Osteoblast (primary cell): ENCODE measurements around the gene TAL2. TPM values are rescaled to one million over a fixed set of nuclear protein-coding genes. Genes with fewer than 3 reads are reported as not detected.

Experiments
- DNase-seq: peaks from one replicate; pipeline ENCODE4 v3.0.0; 2011; ENCODE audit warnings: low spot score, mixed read lengths; ENCODE audit not compliant: insufficient read length; ENCODE audit errors: missing footprints
- H2AFZ ChIP-seq: 2 replicates; pipeline ENCODE4 v1.6.0; 2011; ENCODE audit warnings: mild to moderate bottlenecking, low read length
- H3K27ac ChIP-seq: 2 replicates; pipeline ENCODE4 v1.5.1; 2011; ENCODE audit warnings: mild to moderate bottlenecking, low read depth, low read length, moderate library complexity
- H3K27me3 ChIP-seq: 2 replicates; pipeline ENCODE4 v1.6.0; 2012; ENCODE audit warnings: mild to moderate bottlenecking, control low read depth, inconsistent platforms, low read length, moderate library complexity; ENCODE audit not compliant: insufficient read depth
- H3K36me3 ChIP-seq: 2 replicates; pipeline ENCODE4 v1.5.1; 2011; ENCODE audit warnings: mild to moderate bottlenecking, low read length, control low read depth, moderate library complexity; ENCODE audit not compliant: insufficient read depth
- H3K4me1 ChIP-seq: 2 replicates; pipeline ENCODE4 v1.5.1; 2011; ENCODE audit warnings: mild to moderate bottlenecking, low read length, control low read depth, moderate library complexity; ENCODE audit not compliant: insufficient read depth
- H3K4me2 ChIP-seq: 2 replicates; pipeline ENCODE4 v1.6.0; 2011; ENCODE audit warnings: mild to moderate bottlenecking, low read length; ENCODE audit not compliant: insufficient read depth
- H3K4me3 ChIP-seq: fragments of 200-600 bp; sonication (generic); 3 replicates; pipeline ENCODE4 v1.5.1; 2012; ENCODE audit warnings: mild to moderate bottlenecking, low read length, inconsistent platforms; ENCODE audit not compliant: insufficient read depth
- H3K79me2 ChIP-seq: 2 replicates; pipeline ENCODE4 v1.6.0; 2012; ENCODE audit warnings: mild to moderate bottlenecking, low read length, control low read depth, inconsistent platforms; ENCODE audit not compliant: insufficient read depth
- H3K9me3 ChIP-seq: 2 replicates; pipeline ENCODE4 v1.5.1; 2011; ENCODE audit warnings: low read depth, low read length, control low read depth
- H4K20me1 ChIP-seq: 2 replicates; pipeline ENCODE4 v1.6.0; 2012; ENCODE audit warnings: mild to moderate bottlenecking, low read length, control low read depth; ENCODE audit not compliant: insufficient read depth
- total RNA-seq: library from RNA; depleted of rRNA; stranded (reverse); fragments of >200 nt; gene quantifications from 2 replicates; pipeline ENCODE4 v1.2.3, GENCODE V29; 2012
- TF ChIP-seq, protein P1 (sequence below): IDR thresholded peaks from 2 replicates; pipeline ENCODE4 v1.5.1; 2011; ENCODE audit warnings: mild to moderate bottlenecking, low read depth, low read length, moderate library complexity; ENCODE audit errors: extremely low read depth

The TAL2 gene
- total RNA-seq, 1 donor, result 0.36 TPM

DNA sequence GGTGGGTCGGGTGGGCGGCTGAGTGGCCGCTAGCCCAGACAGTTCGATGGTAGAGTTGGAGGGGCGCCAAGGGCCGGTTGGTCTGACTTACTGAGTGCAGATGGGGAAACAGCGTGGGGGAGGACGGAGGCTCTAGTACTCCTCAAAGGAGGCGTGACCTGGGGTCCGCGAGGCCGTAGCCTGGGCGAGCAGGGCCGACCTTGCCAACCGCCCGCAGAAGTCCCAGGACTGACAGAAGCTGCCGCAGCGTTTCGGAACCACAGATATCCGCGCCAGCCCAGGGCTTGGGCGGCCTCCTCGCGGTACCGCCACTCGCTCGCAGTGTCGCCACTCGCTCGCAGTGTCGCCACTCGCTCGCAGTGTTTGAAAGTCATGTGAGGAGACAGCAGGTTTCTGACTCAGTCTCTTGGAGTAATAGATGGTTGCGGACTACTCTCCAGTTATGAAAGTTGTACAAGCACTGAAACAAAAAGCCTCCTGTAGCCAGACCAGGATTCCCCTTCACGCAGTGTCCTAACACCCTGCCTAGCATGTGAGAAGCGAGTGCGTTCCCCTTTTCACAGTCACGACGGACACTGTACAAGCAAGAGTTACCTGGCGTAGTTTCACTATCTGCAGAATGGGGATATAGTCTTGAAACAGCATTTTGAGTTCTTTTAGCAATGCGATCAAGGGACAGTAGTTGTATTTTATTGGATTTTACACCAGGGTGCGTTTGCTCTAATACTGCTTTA, 32.8 kb downstream of the TAL2 start:
- TF ChIP-seq, protein P1, sequence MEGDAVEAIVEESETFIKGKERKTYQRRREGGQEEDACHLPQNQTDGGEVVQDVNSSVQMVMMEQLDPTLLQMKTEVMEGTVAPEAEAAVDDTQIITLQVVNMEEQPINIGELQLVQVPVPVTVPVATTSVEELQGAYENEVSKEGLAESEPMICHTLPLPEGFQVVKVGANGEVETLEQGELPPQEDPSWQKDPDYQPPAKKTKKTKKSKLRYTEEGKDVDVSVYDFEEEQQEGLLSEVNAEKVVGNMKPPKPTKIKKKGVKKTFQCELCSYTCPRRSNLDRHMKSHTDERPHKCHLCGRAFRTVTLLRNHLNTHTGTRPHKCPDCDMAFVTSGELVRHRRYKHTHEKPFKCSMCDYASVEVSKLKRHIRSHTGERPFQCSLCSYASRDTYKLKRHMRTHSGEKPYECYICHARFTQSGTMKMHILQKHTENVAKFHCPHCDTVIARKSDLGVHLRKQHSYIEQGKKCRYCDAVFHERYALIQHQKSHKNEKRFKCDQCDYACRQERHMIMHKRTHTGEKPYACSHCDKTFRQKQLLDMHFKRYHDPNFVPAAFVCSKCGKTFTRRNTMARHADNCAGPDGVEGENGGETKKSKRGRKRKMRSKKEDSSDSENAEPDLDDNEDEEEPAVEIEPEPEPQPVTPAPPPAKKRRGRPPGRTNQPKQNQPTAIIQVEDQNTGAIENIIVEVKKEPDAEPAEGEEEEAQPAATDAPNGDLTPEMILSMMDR, result no peak
- Histone ChIP-seq H4K20me1 (no peaks in the 10 kb centered on the region), H3K27me3 (peaks cover 14% of the 10 kb centered on the region), H3K4me3 (peak overlapping the region; percentile 89), H3K79me2 (peaks cover 17% of the 10 kb centered on the region), H3K4me1 (peaks cover 10% of the 10 kb centered on the region), H3K9me3 (no peaks in the 10 kb centered on the region), H2AFZ (peak overlapping the region; percentile 87), H3K4me2 (peak overlapping the region; percentile 92), H3K27ac (peak overlapping the region; percentile 51), H3K36me3 (no peaks in the 10 kb centered on the region)
- peak; percentile 89 for DNase-seq

DNA sequence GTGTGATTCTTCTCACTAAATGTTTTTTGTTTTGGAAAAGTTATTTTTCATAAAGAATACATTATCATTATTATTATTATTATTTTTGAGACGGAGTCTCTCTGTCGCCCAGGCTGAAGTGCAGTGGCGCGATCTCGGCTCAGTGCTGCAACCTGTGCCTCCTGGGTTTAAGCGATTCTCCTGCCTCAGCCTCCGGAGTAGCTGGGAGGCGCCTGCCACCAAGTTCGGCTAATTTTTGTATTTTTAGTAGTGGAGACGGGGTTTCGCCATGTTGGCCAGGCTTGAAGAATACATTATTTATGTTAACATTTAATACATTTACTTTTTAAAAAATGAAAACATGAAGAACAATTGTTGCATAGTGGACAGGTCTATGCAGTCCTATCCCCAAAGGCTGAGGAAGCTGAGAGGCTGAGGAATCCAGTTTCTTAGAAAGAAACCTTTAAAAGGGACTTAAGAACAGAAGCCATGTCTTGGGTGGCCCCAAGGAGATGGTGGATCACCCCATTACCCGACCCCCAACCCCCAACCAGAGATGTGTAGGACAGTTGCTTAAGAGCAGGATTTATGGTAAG, 34.0 kb downstream of the TAL2 start:
- H3K4me3 ChIP-seq, result no peak overlapping the region
- H3K79me2 ChIP-seq, result peaks cover 17% of the 10 kb centered on the region
- no peak for DNase-seq
- H3K36me3 ChIP-seq, result no peaks in the 10 kb centered on the region
- H3K4me2 ChIP-seq, result no peak overlapping the region
- peaks cover 10% of the 10 kb centered on the region for H3K4me1 ChIP-seq
- no peak overlapping the region for H3K27ac ChIP-seq
- TF ChIP-seq, protein P1, result no peak
- no peaks in the 10 kb centered on the region for H3K9me3 ChIP-seq
- H4K20me1 ChIP-seq, result no peaks in the 10 kb centered on the region
- H2AFZ ChIP-seq, result no peak overlapping the region
- H3K27me3 ChIP-seq, result peaks cover 10% of the 10 kb centered on the region

DNA sequence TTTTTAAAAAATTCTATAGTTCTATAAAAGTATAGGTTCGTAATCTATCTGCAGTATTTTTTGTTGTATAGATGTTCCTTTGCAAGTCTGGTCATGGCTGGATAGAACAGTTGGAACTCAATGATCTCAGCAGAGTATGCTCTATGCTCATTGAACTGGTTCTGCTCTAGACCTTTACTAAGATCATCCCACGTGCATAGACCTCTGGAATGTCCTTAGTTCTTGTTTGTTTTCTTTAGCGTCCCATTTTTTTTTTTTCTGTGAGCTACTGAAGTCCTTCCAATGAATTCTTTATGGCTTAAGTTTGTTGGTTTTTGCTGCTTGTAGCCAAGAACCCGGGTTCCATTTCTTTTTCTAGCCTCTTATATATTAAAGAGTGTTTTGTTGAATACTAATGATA, 35.6 kb downstream of the TAL2 start:
- no peak overlapping the region for H3K27ac ChIP-seq
- no peaks in the 10 kb centered on the region for H3K9me3 ChIP-seq
- H3K36me3 ChIP-seq, result no peaks in the 10 kb centered on the region
- no peaks in the 10 kb centered on the region for H4K20me1 ChIP-seq
- peaks cover 17% of the 10 kb centered on the region for H3K79me2 ChIP-seq
- H3K4me1 ChIP-seq, result peaks cover 10% of the 10 kb centered on the region
- H3K27me3 ChIP-seq, result peaks cover 10% of the 10 kb centered on the region
- H3K4me2 ChIP-seq, result no peak overlapping the region
- TF ChIP-seq, protein P1, result no peak
- no peak overlapping the region for H2AFZ ChIP-seq
- H3K4me3 ChIP-seq, result no peak overlapping the region
- DNase-seq, result no peak

DNA sequence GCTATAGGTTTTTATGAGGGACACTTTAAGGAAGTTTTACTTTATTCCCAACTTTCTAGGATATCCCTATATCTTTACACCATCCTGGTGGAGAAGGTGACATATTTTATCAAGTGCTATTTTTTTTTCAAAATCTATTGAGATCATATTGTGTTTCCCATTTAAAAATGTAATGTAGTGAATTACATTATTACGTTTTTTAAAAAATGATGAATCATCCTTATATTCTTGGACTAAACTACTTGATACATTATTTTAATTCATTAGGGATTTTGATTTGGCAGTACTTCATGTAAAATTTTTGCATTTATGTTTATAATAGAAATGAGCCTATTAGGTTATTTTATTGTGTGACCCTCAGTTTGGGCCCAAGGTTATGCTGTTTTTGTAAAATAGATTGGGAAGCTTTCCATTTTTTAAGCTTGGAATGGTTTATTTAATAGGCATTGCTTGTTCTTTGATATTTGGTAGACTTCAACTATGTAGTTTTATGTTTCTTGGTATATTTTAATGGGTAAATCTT, 36.2 kb downstream of the TAL2 start:
- H3K4me3 ChIP-seq, result no peak overlapping the region
- H3K4me1 ChIP-seq, result peaks cover 10% of the 10 kb centered on the region
- no peak overlapping the region for H3K27ac ChIP-seq
- H3K9me3 ChIP-seq, result no peaks in the 10 kb centered on the region
- no peaks in the 10 kb centered on the region for H3K36me3 ChIP-seq
- peaks cover 17% of the 10 kb centered on the region for H3K79me2 ChIP-seq
- no peak for DNase-seq
- H3K4me2 ChIP-seq, result no peak overlapping the region
- no peak overlapping the region for H2AFZ ChIP-seq
- no peaks in the 10 kb centered on the region for H4K20me1 ChIP-seq
- peaks cover 4% of the 10 kb centered on the region for H3K27me3 ChIP-seq
- TF ChIP-seq, protein P1, result no peak
